Peyer's patch (tissue), 4 donors: ENCODE measurements around the gene AP3D1. TPM values are rescaled to one million over a fixed set of nuclear protein-coding genes. Genes with fewer than 3 reads are reported as not detected.

Experiments
- DNase-seq, 3 donors: peaks; one replicate each; pipeline ENCODE4 v3.0.0-alpha.2; 2017 to 2019
- H3K27ac ChIP-seq, 4 donors: fragments of 200-600 bp; sonication (generic); one replicate each; pipeline ENCODE4 v1.5.1; 2016 to 2019
- H3K27me3 ChIP-seq, 2 donors: fragments of 200-600 bp; sonication (generic); one replicate each; pipeline ENCODE4 v1.5.1; 2019
- H3K36me3 ChIP-seq, 3 donors: fragments of 200-600 bp; sonication (generic); one replicate each; pipeline ENCODE4 v1.5.1; 2016 to 2019
- H3K4me1 ChIP-seq, 4 donors: fragments of 200-600 bp; sonication (generic); one replicate each; pipeline ENCODE4 v1.5.1; 2016 to 2019
- H3K4me3 ChIP-seq, 4 donors: fragments of 200-600 bp; sonication (generic); 1 replicate in 3 of 4; 2 replicates in 1 of 4; pipeline ENCODE4 v1.5.1; 2016 to 2019; ENCODE audit warnings: mild to moderate bottlenecking in 1 of 4
- H3K9me3 ChIP-seq, 4 donors: fragments of 200-600 bp; sonication (generic); one replicate each; pipeline ENCODE4 v1.5.1; 2016 to 2019; ENCODE audit warnings: mild to moderate bottlenecking in 1 of 4
- POLR2A ChIP-seq, 2 donors: fragments of 450-650 bp; IDR thresholded peaks; one replicate each; pipeline ENCODE4 v1.5.1; 2017; ENCODE audit warnings: antibody characterized with exemption in 2 of 2, mild to moderate bottlenecking in 2 of 2, moderate library complexity in 2 of 2
- total RNA-seq, 4 donors: library from RNA; depleted of rRNA; stranded (reverse); fragments of >200 nt; gene quantifications; one replicate each; pipeline ENCODE4 v1.1.0, GENCODE V29; 2016
- TF ChIP-seq, protein P1 (sequence below), 6 experiments: fragments of 450-650 bp in 4 of 6; fragments of 200-600 bp in 2 of 6; sonication (generic) in 1 of 6; IDR thresholded peaks; one replicate each; pipeline ENCODE4 v1.5.1; 2017 to 2019; ENCODE audit warnings: antibody characterized with exemption in 6 of 6, mild to moderate bottlenecking in 3 of 6, moderate library complexity in 1 of 6

The AP3D1 gene
- total RNA-seq, 4 donors from 2014 or later, result 104 to 136 (median 122) TPM

DNA sequence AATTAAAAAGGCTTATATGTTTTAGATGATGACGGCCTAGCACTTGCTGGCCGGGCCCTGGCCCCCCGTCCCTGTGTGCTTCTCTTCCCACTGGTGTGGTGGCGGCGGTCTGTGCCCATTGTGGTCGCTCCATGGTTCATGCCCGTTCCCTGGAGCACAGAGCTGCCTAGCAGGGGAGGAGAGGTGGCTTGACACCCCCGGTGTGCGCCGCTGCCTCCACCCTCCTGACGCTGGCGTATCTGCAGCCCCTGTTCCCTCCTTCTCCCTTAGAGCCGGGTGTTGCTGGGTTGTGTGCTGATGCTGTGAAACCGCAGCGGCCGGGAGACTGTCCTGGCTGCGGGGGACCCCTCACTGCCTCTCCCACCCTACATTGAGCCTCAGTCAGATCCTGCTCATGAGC, 41.5 kb upstream of the AP3D1 start:
- peaks cover 0 to 82% (median 0%) of the 10 kb centered on the region in 3 donors for H3K36me3 ChIP-seq
- H3K27me3 ChIP-seq, result no peaks in the 10 kb centered on the region
- H3K4me3 ChIP-seq, result no peak overlapping the region
- H3K27ac ChIP-seq, result no peak overlapping the region
- DNase-seq, result no peak
- no peaks in the 10 kb centered on the region for H3K9me3 ChIP-seq
- H3K4me1 ChIP-seq, result peaks cover 0 to 18% (median 3%) of the 10 kb centered on the region in 4 donors
- no peak for TF ChIP-seq POLR2A (IDR thresholded peaks at IDR 0.05)
- TF ChIP-seq, protein P1, sequence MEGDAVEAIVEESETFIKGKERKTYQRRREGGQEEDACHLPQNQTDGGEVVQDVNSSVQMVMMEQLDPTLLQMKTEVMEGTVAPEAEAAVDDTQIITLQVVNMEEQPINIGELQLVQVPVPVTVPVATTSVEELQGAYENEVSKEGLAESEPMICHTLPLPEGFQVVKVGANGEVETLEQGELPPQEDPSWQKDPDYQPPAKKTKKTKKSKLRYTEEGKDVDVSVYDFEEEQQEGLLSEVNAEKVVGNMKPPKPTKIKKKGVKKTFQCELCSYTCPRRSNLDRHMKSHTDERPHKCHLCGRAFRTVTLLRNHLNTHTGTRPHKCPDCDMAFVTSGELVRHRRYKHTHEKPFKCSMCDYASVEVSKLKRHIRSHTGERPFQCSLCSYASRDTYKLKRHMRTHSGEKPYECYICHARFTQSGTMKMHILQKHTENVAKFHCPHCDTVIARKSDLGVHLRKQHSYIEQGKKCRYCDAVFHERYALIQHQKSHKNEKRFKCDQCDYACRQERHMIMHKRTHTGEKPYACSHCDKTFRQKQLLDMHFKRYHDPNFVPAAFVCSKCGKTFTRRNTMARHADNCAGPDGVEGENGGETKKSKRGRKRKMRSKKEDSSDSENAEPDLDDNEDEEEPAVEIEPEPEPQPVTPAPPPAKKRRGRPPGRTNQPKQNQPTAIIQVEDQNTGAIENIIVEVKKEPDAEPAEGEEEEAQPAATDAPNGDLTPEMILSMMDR (IDR thresholded peaks at IDR 0.05), result no peak

DNA sequence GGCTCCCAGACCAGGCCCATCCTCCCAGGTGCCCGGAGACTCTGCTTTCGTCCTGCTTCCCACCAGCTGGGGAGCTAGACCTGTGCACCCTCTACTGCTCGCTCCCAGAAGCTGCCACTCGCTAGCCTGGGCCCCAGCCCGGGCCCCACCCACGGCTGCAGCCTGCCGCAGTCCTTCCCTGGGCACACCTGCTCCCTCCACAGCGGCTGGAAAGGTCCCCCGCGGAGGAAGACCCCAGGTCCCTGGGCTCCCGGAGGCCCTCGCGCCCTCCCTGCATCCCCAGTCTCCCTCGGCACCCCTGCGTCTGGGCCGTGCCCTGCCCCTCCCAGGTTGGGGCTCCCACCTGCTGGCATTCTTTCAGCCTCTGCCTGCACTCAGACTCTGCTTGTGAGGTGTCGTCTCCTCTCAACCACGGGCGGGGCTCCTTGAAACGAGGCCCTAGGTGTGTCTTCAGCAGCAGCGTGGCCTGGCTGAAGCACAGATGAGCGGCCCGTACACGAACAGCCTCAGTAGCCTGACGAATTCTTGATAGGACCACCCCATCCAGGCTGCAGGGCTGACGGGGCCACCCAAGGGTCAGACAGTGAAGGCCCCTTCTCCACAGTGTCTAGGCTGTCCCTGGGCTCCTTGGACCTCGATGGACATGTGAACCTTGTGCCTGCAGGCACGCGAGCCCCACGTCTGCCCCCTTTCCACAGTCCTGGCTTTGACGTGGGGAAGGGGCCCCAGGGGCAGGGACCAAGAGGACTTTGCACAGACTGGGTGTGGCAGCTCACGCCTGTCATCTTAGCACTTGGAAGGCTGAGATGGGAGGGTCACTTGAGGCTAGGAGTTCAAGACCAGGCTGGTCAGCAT, 40.3 kb upstream of the AP3D1 start:
- DNase-seq, result peak in 2 of 3 donors; percentile 74 to 83
- H3K4me1 ChIP-seq, result peaks cover 0 to 27% (median 6%) of the 10 kb centered on the region in 4 donors
- peak overlapping the region in 2 of 4 donors; percentile 75 to 81 for H3K27ac ChIP-seq
- TF ChIP-seq, protein P1 (IDR thresholded peaks at IDR 0.05), result peak in 3 of 6 experiments; percentile 50 to 53 (median 52)
- no peak for TF ChIP-seq POLR2A (IDR thresholded peaks at IDR 0.05)
- H3K4me3 ChIP-seq, result peak overlapping the region in 1 of 4 donors; percentile 12
- peaks cover 0 to 84% (median 0%) of the 10 kb centered on the region in 3 donors for H3K36me3 ChIP-seq
- no peaks in the 10 kb centered on the region for H3K9me3 ChIP-seq
- no peaks in the 10 kb centered on the region for H3K27me3 ChIP-seq

DNA sequence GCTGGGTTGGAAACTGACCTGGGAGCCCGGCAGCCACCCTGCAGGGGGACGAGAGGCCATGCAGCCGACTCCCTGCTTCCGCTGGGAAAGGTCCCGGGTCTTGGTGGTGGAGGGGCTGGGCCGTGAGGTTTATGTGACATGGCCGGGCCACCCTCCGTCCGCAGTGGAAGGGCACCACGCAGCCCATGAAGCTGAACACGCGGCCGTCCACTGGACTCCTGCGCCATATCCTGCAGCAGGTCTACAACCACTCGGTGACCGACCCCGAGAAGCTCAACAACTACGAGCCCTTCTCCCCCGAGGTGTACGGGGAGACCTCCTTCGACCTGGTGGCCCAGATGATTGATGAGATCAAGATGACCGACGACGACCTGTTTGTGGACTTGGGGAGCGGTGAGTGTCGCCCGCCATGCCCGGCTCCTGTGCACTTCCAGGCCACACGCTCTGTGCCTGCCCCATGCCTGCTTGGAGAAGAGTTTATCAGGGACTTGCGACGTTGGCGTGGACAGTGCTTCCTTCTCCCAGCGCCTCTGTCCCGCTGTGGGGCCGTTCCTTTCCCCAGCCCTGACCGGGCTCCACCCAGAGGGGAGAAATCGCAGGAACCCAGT, 39.6 kb upstream of the AP3D1 start:
- Histone ChIP-seq H3K36me3 (peaks cover 0 to 82% (median 0%) of the 10 kb centered on the region in 3 donors), H3K27me3 (no peaks in the 10 kb centered on the region), H3K27ac (peak overlapping the region in 2 of 4 donors; percentile 75 to 81), H3K4me1 (peaks cover 0 to 28% (median 6%) of the 10 kb centered on the region in 4 donors), H3K4me3 (no peak overlapping the region), H3K9me3 (no peaks in the 10 kb centered on the region)
- no peak for DNase-seq
- TF ChIP-seq, protein P1 (IDR thresholded peaks at IDR 0.05), result no peak
- TF ChIP-seq POLR2A (IDR thresholded peaks at IDR 0.05), result no peak

DNA sequence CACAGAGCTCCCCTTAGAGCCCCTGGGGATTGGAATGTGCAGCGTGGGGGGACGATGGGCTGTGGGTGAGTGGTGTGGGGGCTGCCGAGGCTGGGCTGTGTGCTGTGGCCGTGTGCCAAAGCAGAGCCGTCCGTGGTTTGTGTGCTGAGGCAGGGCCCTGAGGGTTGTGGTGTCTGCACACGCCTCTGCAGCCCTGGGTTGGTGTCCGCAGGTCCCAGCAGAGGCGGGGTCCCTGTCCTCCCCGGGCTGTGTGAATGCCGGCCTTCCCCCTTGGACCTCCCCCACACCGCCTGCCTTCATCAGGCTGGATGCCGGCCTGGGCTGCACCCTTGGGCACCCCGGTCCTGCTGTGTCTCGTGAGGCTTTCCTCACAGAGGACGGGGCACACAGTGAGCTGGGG, 38.5 kb upstream of the AP3D1 start:
- no peaks in the 10 kb centered on the region for H3K27me3 ChIP-seq
- H3K27ac ChIP-seq, result no peak overlapping the region
- no peak overlapping the region for H3K4me3 ChIP-seq
- H3K36me3 ChIP-seq, result peaks cover 0 to 79% (median 0%) of the 10 kb centered on the region in 3 donors
- TF ChIP-seq, protein P1 (IDR thresholded peaks at IDR 0.05), result no peak
- TF ChIP-seq POLR2A (IDR thresholded peaks at IDR 0.05), result no peak
- peaks cover 0 to 36% (median 6%) of the 10 kb centered on the region in 4 donors for H3K4me1 ChIP-seq
- no peaks in the 10 kb centered on the region for H3K9me3 ChIP-seq
- no peak for DNase-seq

DNA sequence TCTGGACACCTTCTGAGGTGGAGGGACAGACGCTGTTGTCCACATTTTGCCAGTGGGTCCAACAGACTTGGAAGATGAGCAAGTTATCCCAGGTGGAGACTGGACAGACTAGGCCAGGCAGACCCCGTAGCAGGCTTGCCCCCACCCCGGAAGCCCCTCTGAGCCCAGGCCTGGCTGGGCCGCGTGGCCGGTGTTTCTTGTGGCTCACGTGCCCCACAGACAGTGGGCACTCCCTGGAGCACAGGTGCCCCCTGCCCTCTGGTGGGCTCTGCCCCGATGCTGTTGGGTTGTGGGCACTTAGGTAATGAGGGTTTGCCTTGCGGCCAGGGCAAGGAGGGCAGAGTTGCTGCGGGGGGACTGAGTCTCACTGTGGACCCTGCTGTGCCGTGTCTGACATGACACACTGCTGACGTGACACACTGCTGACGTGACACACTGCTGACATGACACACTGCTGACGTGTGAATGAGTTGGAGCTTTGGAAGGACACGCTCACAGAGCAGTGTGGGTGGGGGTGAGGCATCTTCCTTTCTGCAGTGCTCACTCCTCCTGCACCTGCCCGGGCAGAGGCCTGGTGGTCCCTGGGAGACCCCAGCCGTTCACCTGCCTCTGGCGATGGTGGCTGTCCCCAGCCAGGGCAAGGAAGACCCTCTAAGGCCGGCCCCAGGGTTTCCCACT, 37.5 kb upstream of the AP3D1 start:
- no peak for TF ChIP-seq POLR2A (IDR thresholded peaks at IDR 0.05)
- TF ChIP-seq, protein P1 (IDR thresholded peaks at IDR 0.05), result no peak
- no peaks in the 10 kb centered on the region for H3K27me3 ChIP-seq
- DNase-seq, result no peak
- peaks cover 0 to 79% (median 0%) of the 10 kb centered on the region in 3 donors for H3K36me3 ChIP-seq
- peaks cover 0 to 36% (median 6%) of the 10 kb centered on the region in 4 donors for H3K4me1 ChIP-seq
- no peaks in the 10 kb centered on the region for H3K9me3 ChIP-seq
- no peak overlapping the region for H3K4me3 ChIP-seq
- no peak overlapping the region for H3K27ac ChIP-seq
